ENCODE data around the gene IDI1. TPM values are rescaled to one million over a fixed set of nuclear protein-coding genes. Genes with fewer than 3 reads are reported as not detected.
A peak's percentile ranks its signal among the peaks of the same experiment; 100 is the strongest.

IDI1 gene
- total and polyA plus RNA-seq, 2 of the 13 experiments (the other 11 are each of a cell fraction or from before 2014, with no cell fraction given), result 44.4 to 145 TPM

DNA sequence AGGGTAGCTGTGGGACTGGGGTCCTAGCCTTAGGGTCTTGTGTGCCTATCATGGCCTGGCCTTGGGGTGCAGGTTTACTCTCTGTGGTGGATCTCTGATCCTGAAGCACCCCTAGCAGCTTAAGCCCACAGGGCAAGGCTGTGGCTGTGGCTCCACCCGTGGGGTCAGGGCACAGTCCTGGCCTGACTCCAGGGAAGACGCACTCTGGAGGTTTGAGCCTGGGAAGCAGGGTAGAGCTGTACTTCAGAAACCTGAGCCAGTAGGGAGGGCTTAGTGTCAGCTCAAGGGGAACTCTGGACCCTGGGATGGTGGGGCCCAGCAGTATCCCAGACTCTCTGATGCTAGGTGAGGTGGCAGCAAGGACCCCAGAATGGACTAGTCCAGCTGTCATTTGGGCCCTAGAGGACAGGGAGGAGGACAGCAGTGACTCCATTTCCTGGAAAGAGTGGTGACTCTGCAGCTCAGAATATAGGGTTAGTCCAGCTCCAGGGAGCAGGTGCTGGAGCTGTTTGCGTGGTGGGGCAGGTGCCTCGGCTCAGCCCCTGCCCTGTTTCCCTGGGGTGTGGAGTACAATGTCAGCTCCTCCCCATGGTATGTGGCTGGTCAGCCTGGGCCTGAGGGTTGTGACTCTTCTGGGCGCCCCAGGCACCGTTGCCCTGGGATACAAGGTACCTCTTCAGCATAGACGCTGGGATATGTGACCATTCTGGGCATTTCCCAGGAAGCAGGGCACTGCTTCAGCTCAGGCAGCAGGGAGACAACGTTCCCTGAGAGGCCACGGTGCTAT lies 44.8 kb downstream of the IDI1 start:
- no peak for FAIRE-seq
- intact Hi-C loops (cut with micrococcal nuclease; ENCODE audit: unreplicated experiment), result no loop called here
- H3K36me3 ChIP-seq (replicated peaks in 1 of 2; ENCODE audit: control insufficient read depth in 1 of 2, insufficient read depth in 2 of 2, low read length in 2 of 2), result peaks cover 37 to 96% of the 10 kb centered on the region in 2 experiments
- H3K4me1 ChIP-seq (ENCODE audit: insufficient read depth, low read length), result no peaks in the 10 kb centered on the region; the same call in 1 of the 2 replicates
- H3K9ac ChIP-seq (ENCODE audit: insufficient read depth, low read depth, low read length), result no peak overlapping the region
- peak; percentile 49 for ATAC-seq
- ChIA-PET CTCF (ENCODE audit: low intra/inter-chr PET ratio, low total read pairs) (no interaction called here), POLR2A (interaction anchor here (0.7 to 2.8 kb wide), 5 partner anchors 9 to 45 kb away, joined by 3 to 8 read pairs (median 3); partner anchors contain the start of genes GTPBP4 and IDI1)
- no peak overlapping the region for H2AFZ ChIP-seq (ENCODE audit: low read length)
- H3K79me2 ChIP-seq (ENCODE audit: insufficient read depth, low read length), result peaks cover 21% of the 10 kb centered on the region
- no peaks in the 10 kb centered on the region for H4K20me1 ChIP-seq (ENCODE audit: insufficient read depth, low read length)
- BruUV-seq (replicated peaks), result no TSS peak
- no peak overlapping the region for H3K4me2 ChIP-seq (ENCODE audit: low read depth, low read length)
- DNase-seq (ENCODE audit: low spot score), result no peak
- TF ChIP-seq, protein P1, sequence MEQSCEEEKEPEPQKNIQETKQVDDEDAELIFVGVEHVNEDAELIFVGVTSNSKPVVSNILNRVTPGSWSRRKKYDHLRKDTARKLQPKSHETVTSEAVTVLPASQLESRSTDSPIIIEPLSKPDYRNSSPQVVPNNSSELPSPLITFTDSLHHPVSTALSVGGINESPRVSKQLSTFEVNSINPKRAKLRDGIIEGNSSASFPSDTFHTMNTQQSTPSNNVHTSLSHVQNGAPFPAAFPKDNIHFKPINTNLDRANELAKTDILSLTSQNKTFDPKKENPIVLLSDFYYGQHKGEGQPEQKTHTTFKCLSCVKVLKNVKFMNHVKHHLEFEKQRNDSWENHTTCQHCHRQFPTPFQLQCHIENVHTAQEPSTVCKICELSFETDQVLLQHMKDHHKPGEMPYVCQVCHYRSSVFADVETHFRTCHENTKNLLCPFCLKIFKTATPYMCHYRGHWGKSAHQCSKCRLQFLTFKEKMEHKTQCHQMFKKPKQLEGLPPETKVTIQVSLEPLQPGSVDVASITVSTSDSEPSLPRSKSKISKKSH (CRISPR knock-in tag; IDR thresholded peaks at IDR 0.05; ENCODE audit: borderline replicate concordance), result no peak
- TF ChIP-seq, protein P2, sequence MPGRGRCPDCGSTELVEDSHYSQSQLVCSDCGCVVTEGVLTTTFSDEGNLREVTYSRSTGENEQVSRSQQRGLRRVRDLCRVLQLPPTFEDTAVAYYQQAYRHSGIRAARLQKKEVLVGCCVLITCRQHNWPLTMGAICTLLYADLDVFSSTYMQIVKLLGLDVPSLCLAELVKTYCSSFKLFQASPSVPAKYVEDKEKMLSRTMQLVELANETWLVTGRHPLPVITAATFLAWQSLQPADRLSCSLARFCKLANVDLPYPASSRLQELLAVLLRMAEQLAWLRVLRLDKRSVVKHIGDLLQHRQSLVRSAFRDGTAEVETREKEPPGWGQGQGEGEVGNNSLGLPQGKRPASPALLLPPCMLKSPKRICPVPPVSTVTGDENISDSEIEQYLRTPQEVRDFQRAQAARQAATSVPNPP (CRISPR knock-in tag; IDR thresholded peaks at IDR 0.05), result no peak
- TF ChIP-seq MEIS2 (CRISPR knock-in tag; IDR thresholded peaks at IDR 0.05), result no peak
- no peak for TF ChIP-seq HNF4G (IDR thresholded peaks at IDR 0.05; ENCODE audit: borderline replicate concordance, low read depth, low read length)
- no peak for TF ChIP-seq HNF4G (CRISPR knock-in tag; IDR thresholded peaks at IDR 0.05; ENCODE audit: borderline replicate concordance, low read depth)
- no peak for TF ChIP-seq MAFK (conservative IDR thresholded peaks at IDR 0.05 in 1 of 2, IDR thresholded peaks at IDR 0.05 in 1 of 2; ENCODE audit: low read length in 2 of 2)
- H3K4me3 ChIP-seq (replicated peaks in 1 of 3; ENCODE audit: insufficient read depth in 1 of 3, low read depth in 2 of 3, low read length in 3 of 3), result no peak overlapping the region
- no peak overlapping the region for H3K27ac ChIP-seq (ENCODE audit: extremely low read length, insufficient read depth, low read length)
- in situ Hi-C loops (cut with HindIII; ENCODE audit: extremely low pct_ligation_motif_present, low pct_unique_long_range_greater_than_20kb), result no loop called here
- 81% methylated on average over 4 of the region's 9 CpGs for WGBS (ENCODE audit: low lambda C conversion rate)
- no peaks in the 10 kb centered on the region for H3K27me3 ChIP-seq (ENCODE audit: control insufficient read depth in 1 of 2, insufficient read depth in 2 of 2, low read length in 2 of 2)
- H3K9me3 ChIP-seq (ENCODE audit: low read length), result no peaks in the 10 kb centered on the region; the same call in 1 of the 2 replicates
